ENCODE measurements around the gene CHGA. TPM values are rescaled to one million over a fixed set of nuclear protein-coding genes. Genes with fewer than 3 reads are reported as not detected.

The CHGA gene
- polyA plus RNA-seq, 2 of the 4 experiments (the other 2 are of a cell fraction): 0.32 to 0.70 TPM

DNA sequence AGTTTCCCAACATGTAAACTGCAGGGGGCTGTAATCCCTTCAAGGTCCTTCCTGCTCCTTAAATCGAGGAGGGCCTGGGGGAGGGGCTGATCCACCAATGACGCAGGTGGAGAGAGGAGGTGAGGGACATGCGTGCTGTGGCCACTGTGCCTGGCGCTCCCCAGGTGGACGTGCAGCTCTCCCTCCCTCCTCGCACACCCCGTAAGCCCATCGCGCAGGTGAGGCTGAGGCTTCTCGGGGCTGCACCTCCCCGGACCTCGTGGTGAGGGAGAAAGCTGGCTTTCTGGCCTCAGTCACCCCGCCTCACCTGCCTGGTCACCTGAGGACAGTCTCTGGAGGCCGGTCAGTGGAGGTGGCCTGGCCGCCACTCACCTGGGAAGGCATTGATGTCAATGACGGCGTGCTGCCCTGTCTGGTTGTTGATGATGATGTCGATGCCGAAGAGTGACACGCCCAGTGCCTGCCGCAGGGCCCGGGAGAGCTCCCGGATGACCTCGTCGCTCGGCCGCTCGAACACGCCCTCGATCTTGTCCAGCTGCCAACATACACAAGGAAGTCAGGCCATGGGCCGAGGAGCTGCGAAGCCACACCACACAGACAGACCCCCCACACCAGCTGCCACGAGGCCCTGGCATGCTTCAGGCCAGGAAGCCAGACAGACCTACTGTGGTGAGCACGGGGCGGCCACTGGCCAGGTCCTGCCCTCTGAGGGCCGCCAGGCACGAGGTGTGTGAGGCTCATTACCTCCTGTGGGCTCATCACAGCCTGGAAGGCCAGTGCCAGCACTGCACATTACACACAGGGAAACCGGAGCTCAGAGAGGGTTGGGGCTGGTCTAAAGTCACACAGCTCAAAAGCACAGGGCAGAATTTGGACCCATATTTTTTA is 23.3 kb downstream of the CHGA start:
- 33% methylated on average over 28 of the region's 38 CpGs for WGBS (ENCODE audit: missing lambda C conversion rate)
- H3K27ac ChIP-seq: peak overlapping the region; percentile 59 to 88
- peaks cover 20% of the 10 kb centered on the region for H3K4me1 ChIP-seq
- peak overlapping the region; percentile 34 for H3K4me2 ChIP-seq
- H3K9me3 ChIP-seq: no peaks in the 10 kb centered on the region
- POLR2A ChIA-PET: interaction anchor here (0.5 kb wide), 1 partner anchor 323 kb away, joined by 8 read pairs; no protein-coding TSS in a partner anchor
- no peak overlapping the region for H3K4me3 ChIP-seq
- FAIRE-seq: no peak
- peak; percentile 39 to 91 for DNase-seq (ENCODE audit: low read depth in 1 of 2, low spot score in 1 of 2)
- CTCF ChIA-PET: interaction anchor here (0.6 to 5.3 kb wide), 11 partner anchors 9 to 288 kb away, joined by 3 to 30 read pairs (median 6); partner anchors contain the start of gene ITPK1
- peak; percentile 62 to 87 for ATAC-seq
- TF ChIP-seq GATA3 (IDR thresholded peaks at IDR 0.05; ENCODE audit: borderline replicate concordance) (peak; percentile 39; the same call in 1 of the 2 replicates), ZFP36 (IDR thresholded peaks at IDR 0.05; ENCODE audit: borderline replicate concordance, partially characterized antibody) (peak; percentile 81), ZC3H11A (IDR thresholded peaks at IDR 0.05) (no peak), CBX8 (IDR thresholded peaks at IDR 0.05) (no peak), EHMT2 (IDR thresholded peaks at IDR 0.05; ENCODE audit: low read depth) (no peak), HMGXB4 (CRISPR knock-in tag; IDR thresholded peaks at IDR 0.05; ENCODE audit: borderline replicate concordance) (no peak), MYC (IDR thresholded peaks at IDR 0.05; ENCODE audit: borderline replicate concordance, low read length) (peak; percentile 91), KDM5A (IDR thresholded peaks at IDR 0.05) (no peak), TP53 (CRISPR knock-in tag; IDR thresholded peaks at IDR 0.05) (peak; percentile 86), HOXA7 (CRISPR knock-in tag; IDR thresholded peaks at IDR 0.05) (no peak), RFX5 (IDR thresholded peaks at IDR 0.05) (no peak), CBX2 (IDR thresholded peaks at IDR 0.05; ENCODE audit: borderline replicate concordance, low read depth) (no peak), RARB (CRISPR knock-in tag; IDR thresholded peaks at IDR 0.05) (no peak), PHF8 (IDR thresholded peaks at IDR 0.05; ENCODE audit: borderline replicate concordance, low read depth) (no peak), FOSB (CRISPR knock-in tag; IDR thresholded peaks at IDR 0.05) (no peak), HOXB13 (CRISPR knock-in tag; IDR thresholded peaks at IDR 0.05; ENCODE audit: low read depth) (peak; percentile 87), NPAS2 (CRISPR knock-in tag; IDR thresholded peaks at IDR 0.05; ENCODE audit: borderline replicate concordance) (peak; percentile 62; the same call in 1 of the 2 replicates), NFE2L2 (conservative IDR thresholded peaks at IDR 0.05; ENCODE audit: low read length) (no peak), CHD2 (IDR thresholded peaks at IDR 0.05; ENCODE audit: low read length, partially characterized antibody) (no peak), BCL3 (IDR thresholded peaks at IDR 0.05) (no peak), KDM1A (IDR thresholded peaks at IDR 0.05; ENCODE audit: low read depth) (peak; percentile 52; the same call in 1 of the 2 replicates), MAX (IDR thresholded peaks at IDR 0.05) (peak; percentile 98), POLR2AphosphoS2 (conservative IDR thresholded peaks at IDR 0.05; ENCODE audit: low read length) (no peak), NR3C1 (IDR thresholded peaks at IDR 0.05) (no peak), ZSCAN20 (CRISPR knock-in tag; IDR thresholded peaks at IDR 0.05) (peak; percentile 69; the same call in 1 of the 2 replicates), TFCP2L1 (CRISPR knock-in tag; IDR thresholded peaks at IDR 0.05) (0 out of 2 replicates have a peak, but pooled peaks have one; percentile 42), HOXB5 (CRISPR knock-in tag; IDR thresholded peaks at IDR 0.05) (0 out of 2 replicates have a peak, but pooled peaks have one; percentile 52)
- TF ChIP-seq, protein P1, sequence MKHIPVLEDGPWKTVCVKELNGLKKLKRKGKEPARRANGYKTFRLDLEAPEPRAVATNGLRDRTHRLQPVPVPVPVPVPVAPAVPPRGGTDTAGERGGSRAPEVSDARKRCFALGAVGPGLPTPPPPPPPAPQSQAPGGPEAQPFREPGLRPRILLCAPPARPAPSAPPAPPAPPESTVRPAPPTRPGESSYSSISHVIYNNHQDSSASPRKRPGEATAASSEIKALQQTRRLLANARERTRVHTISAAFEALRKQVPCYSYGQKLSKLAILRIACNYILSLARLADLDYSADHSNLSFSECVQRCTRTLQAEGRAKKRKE (CRISPR knock-in tag; IDR thresholded peaks at IDR 0.05; ENCODE audit: low read depth): no peak
- TF ChIP-seq, protein P2, sequence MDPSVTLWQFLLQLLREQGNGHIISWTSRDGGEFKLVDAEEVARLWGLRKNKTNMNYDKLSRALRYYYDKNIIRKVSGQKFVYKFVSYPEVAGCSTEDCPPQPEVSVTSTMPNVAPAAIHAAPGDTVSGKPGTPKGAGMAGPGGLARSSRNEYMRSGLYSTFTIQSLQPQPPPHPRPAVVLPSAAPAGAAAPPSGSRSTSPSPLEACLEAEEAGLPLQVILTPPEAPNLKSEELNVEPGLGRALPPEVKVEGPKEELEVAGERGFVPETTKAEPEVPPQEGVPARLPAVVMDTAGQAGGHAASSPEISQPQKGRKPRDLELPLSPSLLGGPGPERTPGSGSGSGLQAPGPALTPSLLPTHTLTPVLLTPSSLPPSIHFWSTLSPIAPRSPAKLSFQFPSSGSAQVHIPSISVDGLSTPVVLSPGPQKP (IDR thresholded peaks at IDR 0.05; ENCODE audit: low read depth, low read length): no peak
- TF ChIP-seq, protein P3, sequence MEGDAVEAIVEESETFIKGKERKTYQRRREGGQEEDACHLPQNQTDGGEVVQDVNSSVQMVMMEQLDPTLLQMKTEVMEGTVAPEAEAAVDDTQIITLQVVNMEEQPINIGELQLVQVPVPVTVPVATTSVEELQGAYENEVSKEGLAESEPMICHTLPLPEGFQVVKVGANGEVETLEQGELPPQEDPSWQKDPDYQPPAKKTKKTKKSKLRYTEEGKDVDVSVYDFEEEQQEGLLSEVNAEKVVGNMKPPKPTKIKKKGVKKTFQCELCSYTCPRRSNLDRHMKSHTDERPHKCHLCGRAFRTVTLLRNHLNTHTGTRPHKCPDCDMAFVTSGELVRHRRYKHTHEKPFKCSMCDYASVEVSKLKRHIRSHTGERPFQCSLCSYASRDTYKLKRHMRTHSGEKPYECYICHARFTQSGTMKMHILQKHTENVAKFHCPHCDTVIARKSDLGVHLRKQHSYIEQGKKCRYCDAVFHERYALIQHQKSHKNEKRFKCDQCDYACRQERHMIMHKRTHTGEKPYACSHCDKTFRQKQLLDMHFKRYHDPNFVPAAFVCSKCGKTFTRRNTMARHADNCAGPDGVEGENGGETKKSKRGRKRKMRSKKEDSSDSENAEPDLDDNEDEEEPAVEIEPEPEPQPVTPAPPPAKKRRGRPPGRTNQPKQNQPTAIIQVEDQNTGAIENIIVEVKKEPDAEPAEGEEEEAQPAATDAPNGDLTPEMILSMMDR (IDR thresholded peaks at IDR 0.05): no peak
- TF ChIP-seq, protein P4, sequence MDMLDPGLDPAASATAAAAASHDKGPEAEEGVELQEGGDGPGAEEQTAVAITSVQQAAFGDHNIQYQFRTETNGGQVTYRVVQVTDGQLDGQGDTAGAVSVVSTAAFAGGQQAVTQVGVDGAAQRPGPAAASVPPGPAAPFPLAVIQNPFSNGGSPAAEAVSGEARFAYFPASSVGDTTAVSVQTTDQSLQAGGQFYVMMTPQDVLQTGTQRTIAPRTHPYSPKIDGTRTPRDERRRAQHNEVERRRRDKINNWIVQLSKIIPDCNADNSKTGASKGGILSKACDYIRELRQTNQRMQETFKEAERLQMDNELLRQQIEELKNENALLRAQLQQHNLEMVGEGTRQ (IDR thresholded peaks at IDR 0.05): no peak
